Effector CD8-positive, alpha-beta T cell (primary cell): Measurements from ENCODE around the gene ACSM6.

Experiments used
- DNase-seq: peaks from one replicate; lab custom pipeline; 2025; lab: John Stamatoyannopoulos, UW

ACSM6 gene

DNA sequence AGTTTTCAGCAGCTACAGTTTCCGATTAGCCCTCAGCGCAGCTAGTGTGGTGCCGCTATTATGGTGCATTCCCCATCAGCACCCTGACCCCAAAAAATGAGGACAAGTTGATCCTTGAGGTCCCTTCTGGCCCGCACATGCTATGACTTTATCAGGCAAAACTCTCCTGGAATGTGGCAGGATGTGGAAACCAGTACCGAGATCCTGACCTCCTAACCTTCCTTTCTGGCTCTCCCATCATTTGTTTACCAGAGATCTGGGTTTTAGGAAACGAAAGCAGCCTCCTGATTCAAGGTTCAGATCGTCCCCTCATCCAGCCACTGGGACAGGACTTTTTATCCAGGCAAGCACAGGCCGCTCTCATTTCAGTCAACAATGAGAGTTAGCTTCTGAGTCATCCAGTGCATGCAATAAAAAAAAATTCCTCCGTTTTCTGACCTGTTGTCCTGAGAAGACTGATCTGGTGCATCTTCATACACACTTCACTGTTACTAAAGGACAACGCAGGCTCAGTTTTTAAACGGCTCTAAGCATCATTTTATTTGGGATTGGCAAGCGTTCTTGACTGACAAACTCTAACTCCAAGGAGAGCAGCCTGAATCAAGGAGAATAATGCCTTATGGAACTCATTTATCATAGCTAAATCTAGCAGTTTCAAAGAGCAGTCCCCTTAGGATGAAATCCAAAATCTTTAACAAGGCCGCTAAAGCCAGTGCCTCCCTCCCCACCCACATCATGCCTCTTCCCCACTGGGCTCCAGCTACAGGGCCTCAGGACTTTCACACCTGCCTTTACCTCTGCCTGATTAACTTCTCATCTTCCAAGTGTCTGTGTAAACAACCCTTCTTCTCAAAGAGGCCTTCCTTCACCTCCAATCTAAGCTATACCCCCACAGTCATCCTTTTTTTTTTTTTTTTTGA, 79.6 kb downstream of the ACSM6 start:
- DNase-seq = no peak

DNA sequence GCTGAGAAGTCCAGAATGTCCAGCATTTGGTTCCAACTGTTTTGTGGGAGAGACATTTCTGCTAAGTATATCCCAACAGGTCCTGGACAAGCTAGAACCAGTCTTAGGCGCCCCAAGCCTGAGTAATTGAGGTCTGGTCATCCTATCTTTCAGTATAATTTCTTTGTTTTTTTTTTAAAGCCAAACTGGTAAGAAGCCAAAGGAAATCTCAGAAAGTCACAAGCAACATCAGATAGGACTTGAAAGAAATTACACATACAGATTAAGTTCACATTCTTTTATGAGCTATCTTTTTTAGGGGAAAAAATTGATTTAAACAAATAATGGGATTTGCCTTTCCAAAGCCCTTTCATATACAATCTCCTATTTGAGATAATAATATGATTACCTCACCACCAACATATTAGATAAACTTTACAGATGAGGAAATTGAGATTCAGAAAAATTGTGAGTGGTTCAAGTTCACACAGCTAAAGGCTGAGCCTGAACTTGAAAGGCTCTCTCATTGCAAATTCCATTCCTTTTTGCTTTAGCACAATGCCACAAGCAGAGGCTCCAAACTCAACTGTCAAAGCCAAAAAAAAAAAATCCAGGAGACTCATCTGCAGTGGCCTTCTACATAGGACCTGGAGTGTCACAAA, 81.8 kb downstream of the ACSM6 start:
- no peak for DNase-seq

DNA sequence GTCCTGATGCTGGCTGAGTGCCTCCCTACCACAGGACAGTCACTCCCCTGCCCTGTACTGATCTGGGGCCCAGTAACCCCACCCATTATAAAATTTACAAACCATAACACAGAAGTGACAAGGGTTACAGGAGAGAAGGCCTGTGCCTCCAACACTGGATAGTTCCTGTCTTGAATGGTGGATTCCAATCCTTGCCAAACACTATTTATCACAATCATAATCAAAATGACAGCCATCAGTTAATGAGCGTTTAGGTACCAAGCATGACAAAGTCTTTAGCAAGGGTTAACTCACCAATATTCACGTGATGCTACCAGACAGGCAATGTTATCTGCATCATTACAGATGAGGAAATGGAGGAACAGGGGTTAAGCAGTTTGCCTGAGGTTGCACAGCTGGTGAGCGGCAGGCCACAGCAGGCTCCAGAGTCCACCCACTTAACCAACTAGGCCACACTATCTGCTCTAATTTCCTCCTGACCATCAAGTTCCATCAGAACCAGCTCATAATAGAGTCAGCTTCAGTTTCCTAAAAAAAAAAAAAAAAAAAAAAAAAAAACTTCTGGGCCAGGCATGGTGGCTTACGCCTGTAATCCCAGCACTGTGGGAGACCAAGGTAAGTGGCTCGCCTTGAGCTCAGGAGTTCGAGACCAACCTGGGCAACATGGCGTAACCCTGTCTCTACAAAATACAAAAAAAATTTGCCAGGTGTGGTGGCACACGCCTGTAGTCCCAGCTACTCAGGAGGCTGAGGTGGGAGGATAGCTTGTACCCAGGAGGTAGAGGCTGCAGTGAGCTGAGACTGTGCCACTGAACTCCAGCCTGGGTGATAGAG, 82.5 kb downstream of the ACSM6 start:
- DNase-seq = no peak

DNA sequence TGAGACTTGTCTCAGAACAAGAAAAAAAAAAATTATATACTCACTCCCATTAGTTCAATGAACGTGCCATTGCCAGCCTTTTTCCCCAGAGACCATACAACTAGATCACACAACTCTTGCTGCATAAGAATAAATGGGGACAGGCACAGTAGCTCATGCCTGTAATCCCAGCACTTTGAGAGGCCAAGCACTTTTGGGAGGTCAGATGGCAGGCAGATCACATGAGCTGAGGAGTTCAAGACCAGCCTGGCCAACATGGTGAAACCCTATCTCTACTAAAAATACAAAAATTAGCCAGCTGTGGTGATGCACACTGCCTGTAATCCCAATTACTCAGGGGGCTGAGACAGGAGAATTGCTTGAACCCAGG, 83.1 kb downstream of the ACSM6 start:
- no peak for DNase-seq

- DNase-seq = no peak
These were observed 83.6 kb downstream of the ACSM6 start for GRCh38 chr10:95277614-95278013.
